CD4-positive, alpha-beta T cell treated with Interleukin-1 beta for 1 hour (primary cell): ENCODE results near the gene HSD17B11.
"Not testable (repeated sequence)": the region's sequence is repeated elsewhere in the genome, so short reads cannot be mapped to it uniquely, and the experiment has no call there.

ENCODE experiments used
- DNase-seq, 2 donors: peaks; one replicate each; pipeline ENCODE4 v3.0.0-alpha.2; 2020 to 2022

The HSD17B11 gene

GRCh38 chr4:87356832-87357526 lies 34.0 kb downstream of the HSD17B11 start:
- no peak for DNase-seq

GRCh38 chr4:87354168-87355102 lies 36.6 kb downstream of the HSD17B11 start:
- DNase-seq: no peak

- DNase-seq: peak in 1 of 2 donors; percentile 20
Observed at GRCh38 chr4:87353592-87353991, 37.4 kb downstream of the HSD17B11 start.

GRCh38 chr4:87345139-87345538 lies 45.8 kb downstream of the HSD17B11 start:
- no peak for DNase-seq

GRCh38 chr4:87342872-87343271 lies 48.1 kb downstream of the HSD17B11 start:
- no peak for DNase-seq

GRCh38 chr4:87341954-87342635 lies 48.9 kb downstream of the HSD17B11 start:
- not testable (repeated sequence) for DNase-seq

GRCh38 chr4:87339440-87339839 lies 51.5 kb downstream of the HSD17B11 start:
- no peak for DNase-seq

GRCh38 chr4:87337361-87337760 lies 53.6 kb downstream of the HSD17B11 start:
- no peak for DNase-seq

GRCh38 chr4:87333267-87333666 lies 57.7 kb downstream of the HSD17B11 start:
- no peak for DNase-seq

GRCh38 chr4:87330761-87331160 lies 60.2 kb downstream of the HSD17B11 start:
- no peak for DNase-seq

GRCh38 chr4:87327136-87327535 lies 63.9 kb downstream of the HSD17B11 start:
- no peak for DNase-seq

GRCh38 chr4:87326460-87326859 lies 64.5 kb downstream of the HSD17B11 start:
- DNase-seq: no peak

GRCh38 chr4:87322754-87323153 lies 68.2 kb downstream of the HSD17B11 start, which contains the start of gene HSD17B13:
HSD17B13 (minus strand) TSS chr4:87322882; CDS start chr4:87322841, 41 bp downstream.
- no peak for DNase-seq

GRCh38 chr4:87321888-87322287 lies 69.1 kb downstream of the HSD17B11 start:
- DNase-seq: no peak

- no peak for DNase-seq
Observed at GRCh38 chr4:87317527-87317926, 73.5 kb downstream of the HSD17B11 start.

GRCh38 chr4:87316961-87317360 lies 74.0 kb downstream of the HSD17B11 start:
- DNase-seq: no peak

- not testable (repeated sequence) for DNase-seq
Observed at GRCh38 chr4:87315000-87315399, 76.0 kb downstream of the HSD17B11 start.

- no peak for DNase-seq
Observed at GRCh38 chr4:87313756-87314155, 77.2 kb downstream of the HSD17B11 start.

- DNase-seq: no peak
Observed at GRCh38 chr4:87311684-87312083, 79.3 kb downstream of the HSD17B11 start.

- DNase-seq: no peak
Observed at GRCh38 chr4:87310691-87311335, 80.2 kb downstream of the HSD17B11 start.

- no peak for DNase-seq
Observed at GRCh38 chr4:87309625-87310024, 81.4 kb downstream of the HSD17B11 start.

GRCh38 chr4:87306056-87306455 lies 84.9 kb downstream of the HSD17B11 start:
- DNase-seq: no peak

- DNase-seq: no peak
Observed at GRCh38 chr4:87305562-87305961, 85.4 kb downstream of the HSD17B11 start.
